Bronchial epithelial cell (primary cell): ENCODE data around the gene ZSCAN20. TPM values are rescaled to one million over a fixed set of nuclear protein-coding genes. Genes with fewer than 3 reads are reported as not detected.
A peak's percentile ranks its signal among the peaks of the same experiment; 100 is the strongest.
"Not testable (repeated sequence)": the region's sequence is repeated elsewhere in the genome, so short reads cannot be mapped to it uniquely, and the experiment has no call there.

Source experiments
- DNase-seq: peaks from one replicate; pipeline ENCODE4 v3.0.0-alpha.2; 2010; ENCODE audit warnings: low read depth
- FAIRE-seq: peaks from 2 replicates; lab custom pipeline; 2011; peaks lifted over from hg19 to GRCh38; lab: Jason Lieb, UNC
- H3K27me3 ChIP-seq: 2 replicates; pipeline ENCODE4 v1.5.1; 2011; ENCODE audit warnings: low read length; ENCODE audit not compliant: control insufficient read depth, insufficient read depth
- H3K36me3 ChIP-seq: 2 replicates; pipeline ENCODE4 v1.5.1; 2011; ENCODE audit warnings: low read length; ENCODE audit not compliant: control insufficient read depth, insufficient read depth
- H3K4me3 ChIP-seq: 2 replicates; pipeline ENCODE4 v1.5.1; 2011; ENCODE audit warnings: mild to moderate bottlenecking, low read depth, low read length, control low read depth
- CTCF ChIP-seq: IDR thresholded peaks from 2 replicates; pipeline ENCODE4 v1.5.1; 2011; ENCODE audit warnings: mild to moderate bottlenecking, moderate library complexity, low read length, control low read depth, inconsistent platforms; ENCODE audit not compliant: insufficient read depth, severe bottlenecking
- total RNA-seq: library from RNA; depleted of rRNA; stranded (reverse); fragments of >200 nt; gene quantifications from 2 replicates; pipeline ENCODE4 v1.2.1, GENCODE V29; 2014

ZSCAN20 gene
- total RNA-seq, 1 donor from 2014 or later = 8.2 TPM

- peaks cover 1% of the 10 kb centered on the region for H3K27me3 ChIP-seq
These were observed 35.7 kb downstream of the ZSCAN20 start for GRCh38 chr1:33508151-33508550.

GRCh38 chr1:33509276-33509675 is 36.8 kb downstream of the ZSCAN20 start:
- not testable (repeated sequence) for H3K4me3 ChIP-seq, H3K36me3 ChIP-seq, DNase-seq, H3K27me3 ChIP-seq, FAIRE-seq

More at GRCh38 chr1:33508151-33508550, 35.7 kb downstream of the ZSCAN20 start:
- DNase-seq (no peak), FAIRE-seq (no peak)
- no peak for TF ChIP-seq CTCF
- no peak overlapping the region for H3K4me3 ChIP-seq
- H3K36me3 ChIP-seq = no peaks in the 10 kb centered on the region

- Histone ChIP-seq H3K27me3 (peaks cover 1% of the 10 kb centered on the region), H3K36me3 (no peaks in the 10 kb centered on the region), H3K4me3 (no peak overlapping the region)
- no peak for TF ChIP-seq CTCF
- DNase-seq = peak; percentile 17
- FAIRE-seq = no peak
These were observed 40.0 kb downstream of the ZSCAN20 start for GRCh38 chr1:33512226-33513011.

- no peak for TF ChIP-seq CTCF
- Histone ChIP-seq H3K4me3 (no peak overlapping the region), H3K36me3 (no peaks in the 10 kb centered on the region), H3K27me3 (peaks cover 1% of the 10 kb centered on the region)
- no peak for DNase-seq
- no peak for FAIRE-seq
These were observed 42.7 kb downstream of the ZSCAN20 start for GRCh38 chr1:33515112-33515511.

- peaks cover 1% of the 10 kb centered on the region for H3K27me3 ChIP-seq
- TF ChIP-seq CTCF = no peak
- no peak overlapping the region for H3K4me3 ChIP-seq
- DNase-seq (no peak), FAIRE-seq (no peak)
- H3K36me3 ChIP-seq = no peaks in the 10 kb centered on the region
These were observed 43.2 kb downstream of the ZSCAN20 start for GRCh38 chr1:33515607-33516006.

GRCh38 chr1:33516428-33516827 is 44.0 kb downstream of the ZSCAN20 start:
- Histone ChIP-seq H3K27me3 (peaks cover under 1% of the 10 kb centered on the region), H3K4me3 (no peak overlapping the region), H3K36me3 (no peaks in the 10 kb centered on the region)
- DNase-seq = no peak
- TF ChIP-seq CTCF = no peak
- no peak for FAIRE-seq
